Loucy (cell line): ENCODE measurements around the gene MTR.

Source experiments
- CTCF ChIP-seq: fragments of 200-600 bp; sonication (generic); conservative IDR thresholded peaks from 2 replicates; pipeline ENCODE4 v1.5.1; 2014; ENCODE audit warnings: mild to moderate bottlenecking, antibody characterized with exemption, low read length
- EZH2phosphoT487 ChIP-seq: fragments of 200-600 bp; IDR thresholded peaks from 2 replicates; pipeline ENCODE4 v1.6.1; 2018; ENCODE audit warnings: antibody characterized with exemption, mild to moderate bottlenecking, moderate library complexity, borderline replicate concordance

- TF ChIP-seq CTCF: no peak
- no peak for TF ChIP-seq EZH2phosphoT487
These were observed 59.5 kb downstream of the MTR start for GRCh38 chr1:236854605-236854983.
